ENCODE results near the gene YY1. TPM values are rescaled to one million over a fixed set of nuclear protein-coding genes. Genes with fewer than 3 reads are reported as not detected.

The YY1 gene
- total RNA-seq, 1 experiment from 2014 or later = 83.1 TPM

- Mint-ChIP-seq H3K27me3 (ENCODE audit: low read depth) (no peaks in the 10 kb centered on the region), H3K4me3 (no peak overlapping the region), H3K27ac (peak overlapping the region; percentile 49; the same call in 1 of the 2 replicates), H3K36me3 (peaks cover 3% of the 10 kb centered on the region; the same call in 1 of the 2 replicates), H3K9me3 (no peaks in the 10 kb centered on the region), H3K4me1 (peaks cover 19% of the 10 kb centered on the region)
- peak; percentile 22 for DNase-seq (ENCODE audit: low spot score)
- ChIA-PET CTCF (interaction anchor here (0.6 to 1.7 kb wide), 12 partner anchors 8 to 97 kb away, joined by 3 to 8 read pairs (median 3); no protein-coding TSS in a partner anchor), POLR2A (no interaction called here)
- no peak for ATAC-seq
- TF ChIP-seq TCF7 (CRISPR knock-in tag; IDR thresholded peaks at IDR 0.05; ENCODE audit: low read depth) (no peak), NR3C1 (CRISPR knock-in tag; conservative IDR thresholded peaks at IDR 0.05; ENCODE audit: low read depth) (no peak), PRRX2 (CRISPR knock-in tag; IDR thresholded peaks at IDR 0.05) (no peak), GTF2I (CRISPR knock-in tag; conservative IDR thresholded peaks at IDR 0.05) (no peak), ZNF671 (CRISPR knock-in tag; IDR thresholded peaks at IDR 0.05) (no peak), TP53 (CRISPR knock-in tag; IDR thresholded peaks at IDR 0.05) (no peak), ZNF219 (CRISPR knock-in tag; IDR thresholded peaks at IDR 0.05; ENCODE audit: borderline replicate concordance) (no peak)
These were observed 51.1 kb downstream of the YY1 start for GRCh38 chr14:100289916-100290606.

GRCh38 chr14:100290607-100291304 is 51.8 kb downstream of the YY1 start:
- Mint-ChIP-seq H3K4me1 (peaks cover 19% of the 10 kb centered on the region), H3K27me3 (ENCODE audit: low read depth) (no peaks in the 10 kb centered on the region), H3K9me3 (no peaks in the 10 kb centered on the region), H3K4me3 (no peak overlapping the region), H3K27ac (no peak overlapping the region), H3K36me3 (peaks cover 4% of the 10 kb centered on the region; the same call in 1 of the 2 replicates)
- DNase-seq (ENCODE audit: low spot score) (peak; percentile 5), ATAC-seq (no peak)
- CTCF ChIA-PET = interaction anchor here (0.9 to 1.7 kb wide), 8 partner anchors 10 to 92 kb away, joined by 3 to 8 read pairs (median 4); no protein-coding TSS in a partner anchor
- POLR2A ChIA-PET = no interaction called here
- TF ChIP-seq USF2 (CRISPR knock-in tag; IDR thresholded peaks at IDR 0.05) = peak; percentile 11; the same call in 1 of the 2 replicates
- 0 out of 2 replicates have a peak, but pooled peaks have one; percentile 24 for TF ChIP-seq GABPB1 (CRISPR knock-in tag; IDR thresholded peaks at IDR 0.05)
- TF ChIP-seq E2F5 (CRISPR knock-in tag; IDR thresholded peaks at IDR 0.05) = no peak

GRCh38 chr14:100291305-100292075 is 52.5 kb downstream of the YY1 start:
- H3K4me3 Mint-ChIP-seq = no peak overlapping the region
- H3K4me1 Mint-ChIP-seq = peaks cover 16% of the 10 kb centered on the region
- H3K9me3 Mint-ChIP-seq = no peaks in the 10 kb centered on the region
- no peaks in the 10 kb centered on the region for H3K27me3 Mint-ChIP-seq (ENCODE audit: low read depth)
- no peak for TF ChIP-seq ATF3 (CRISPR knock-in tag; conservative IDR thresholded peaks at IDR 0.05)
- TF ChIP-seq ZNF232 (CRISPR knock-in tag; IDR thresholded peaks at IDR 0.05) = no peak
- no peak for TF ChIP-seq SMAD4 (CRISPR knock-in tag; IDR thresholded peaks at IDR 0.05)
- TF ChIP-seq ZMAT4 (CRISPR knock-in tag; IDR thresholded peaks at IDR 0.05) = no peak
- TF ChIP-seq E2F4 (CRISPR knock-in tag; IDR thresholded peaks at IDR 0.05; ENCODE audit: borderline replicate concordance, low read depth) = no peak
- TF ChIP-seq ZNF671 (CRISPR knock-in tag; IDR thresholded peaks at IDR 0.05) = no peak
- no peak for TF ChIP-seq SMAD3 (CRISPR knock-in tag; IDR thresholded peaks at IDR 0.05; ENCODE audit: borderline replicate concordance)
- no peak for TF ChIP-seq NFATC4 (CRISPR knock-in tag; IDR thresholded peaks at IDR 0.05)
- no peak for TF ChIP-seq HMGA2 (CRISPR knock-in tag; IDR thresholded peaks at IDR 0.05)
- TF ChIP-seq ZNF423 (CRISPR knock-in tag; IDR thresholded peaks at IDR 0.05) = no peak
- TF ChIP-seq ETV6 (CRISPR knock-in tag; IDR thresholded peaks at IDR 0.05) = no peak
- TF ChIP-seq KAT7 (CRISPR knock-in tag; IDR thresholded peaks at IDR 0.05; ENCODE audit: borderline replicate concordance) = no peak
- no peak overlapping the region for H3K27ac Mint-ChIP-seq
- DNase-seq (ENCODE audit: low spot score) = peak; percentile 3
- ATAC-seq = no peak
- H3K36me3 Mint-ChIP-seq = peaks cover 9% of the 10 kb centered on the region; the same call in 1 of the 2 replicates
- ChIA-PET POLR2A (no interaction called here), CTCF (interaction anchor here (1.4 to 1.5 kb wide), 2 partner anchors 10 to 12 kb away, joined by 4 to 8 read pairs; no protein-coding TSS in a partner anchor)
